HG03520 (cell line): ENCODE data around the gene MS4A1.
"Not testable (repeated sequence)": the region's sequence is repeated elsewhere in the genome, so short reads cannot be mapped to it uniquely, and the experiment has no call there.

Source experiments
- ATAC-seq: cut with Tn5 transposase; IDR thresholded peaks from one replicate; pipeline ENCODE4 v1.9.1; 2021; ENCODE audit warnings: mild to moderate bottlenecking, moderate library complexity; ENCODE audit not compliant: unreplicated experiment

MS4A1 gene

DNA sequence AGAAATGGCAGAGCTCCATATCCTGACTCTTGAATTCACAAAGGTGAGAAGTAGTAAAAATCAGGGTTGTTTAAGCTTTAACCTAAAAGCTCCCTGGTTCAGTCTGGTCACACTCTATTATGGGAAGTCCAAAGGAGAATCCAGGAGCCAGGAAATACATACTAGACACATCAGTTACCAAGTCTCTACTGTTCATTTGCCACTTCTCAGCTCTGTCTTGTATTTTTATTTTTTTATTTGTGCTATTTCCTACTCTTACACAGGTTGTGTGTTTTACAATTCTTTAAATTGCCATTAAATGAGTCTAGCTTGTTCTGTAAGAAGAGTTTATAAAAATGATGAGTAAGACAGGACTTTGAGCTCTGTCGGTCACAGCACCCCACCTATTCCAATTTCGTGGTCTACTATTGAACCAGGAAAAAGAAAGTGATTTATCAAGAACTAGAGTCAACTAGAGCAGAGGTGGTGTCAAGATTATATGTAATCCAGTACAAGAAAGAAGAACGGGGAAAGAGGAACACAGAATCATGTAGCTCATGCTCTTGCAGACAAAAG is 46.7 kb downstream of the MS4A1 start:
- no peak for ATAC-seq

DNA sequence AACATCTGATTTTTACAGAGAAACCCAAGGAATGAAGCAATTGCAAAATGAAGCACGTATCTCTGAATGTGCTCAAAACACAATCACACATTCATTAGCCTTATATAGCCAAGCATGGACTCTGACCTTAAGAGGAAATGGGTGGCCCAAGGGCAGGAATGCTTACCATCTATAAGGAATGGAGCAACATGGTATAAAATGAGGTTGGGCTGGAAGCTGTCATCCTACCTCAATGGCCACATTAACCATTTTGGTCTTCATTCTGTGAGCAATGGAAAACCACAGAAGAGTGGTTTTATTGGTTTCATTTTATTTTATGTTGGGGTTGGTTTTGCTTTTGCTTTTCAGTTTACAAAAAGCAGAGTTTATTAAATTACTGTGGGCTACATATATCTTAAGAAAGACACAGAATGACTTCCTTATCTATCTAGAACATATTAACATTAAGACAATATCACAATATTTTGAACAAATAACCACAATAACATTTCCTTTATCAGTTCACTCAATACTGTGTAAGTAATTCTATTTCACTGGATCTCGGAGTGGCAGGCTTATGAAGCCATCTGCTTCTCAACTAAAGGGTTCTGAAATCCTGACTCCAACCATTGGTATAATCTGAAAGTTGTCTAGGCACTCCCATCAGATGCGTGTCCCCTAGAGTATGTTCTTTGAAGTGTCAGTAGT is 48.7 kb downstream of the MS4A1 start:
- no peak for ATAC-seq

DNA sequence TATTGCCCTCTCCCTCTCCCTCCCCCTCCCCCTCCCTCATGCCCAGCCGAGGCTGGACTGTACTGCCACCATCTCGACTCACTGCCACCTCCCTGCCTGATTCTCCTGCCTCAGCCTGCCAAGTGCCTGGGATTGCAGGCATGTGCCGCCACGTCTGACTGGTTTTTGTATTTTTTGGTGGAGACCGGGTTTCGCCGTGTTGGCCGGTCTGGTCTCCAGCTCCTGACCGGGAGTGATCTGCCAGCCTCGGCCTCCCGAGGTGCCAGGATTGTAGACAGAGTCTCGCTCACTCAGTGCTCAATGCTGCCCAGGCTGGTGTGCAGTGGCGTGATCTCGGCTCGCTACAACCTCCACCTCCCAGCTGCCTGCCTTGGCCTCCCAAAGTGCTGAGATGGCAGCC is 54.0 kb downstream of the MS4A1 start:
- not testable (repeated sequence) for ATAC-seq

DNA sequence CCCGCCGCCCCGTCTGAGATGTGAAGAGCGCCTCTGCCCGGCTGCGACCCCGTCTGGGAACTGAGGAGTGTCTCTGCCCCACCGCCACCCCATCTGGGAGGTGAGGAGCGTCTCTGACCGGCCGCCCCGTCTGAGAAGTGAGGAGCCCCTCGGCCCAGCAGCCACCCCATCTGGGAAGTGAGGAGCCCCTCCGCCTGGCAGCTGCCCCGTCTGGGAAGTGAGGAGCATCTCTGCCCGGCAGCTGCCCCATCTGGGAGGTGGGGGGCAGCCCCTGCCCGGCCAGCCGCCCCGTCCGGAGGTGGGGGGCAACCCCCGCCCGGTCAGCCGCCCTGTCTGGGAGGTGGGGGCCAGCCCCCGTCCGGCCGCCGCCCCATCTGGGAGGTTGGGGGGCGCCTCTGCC is 54.6 kb downstream of the MS4A1 start:
- not testable (repeated sequence) for ATAC-seq

DNA sequence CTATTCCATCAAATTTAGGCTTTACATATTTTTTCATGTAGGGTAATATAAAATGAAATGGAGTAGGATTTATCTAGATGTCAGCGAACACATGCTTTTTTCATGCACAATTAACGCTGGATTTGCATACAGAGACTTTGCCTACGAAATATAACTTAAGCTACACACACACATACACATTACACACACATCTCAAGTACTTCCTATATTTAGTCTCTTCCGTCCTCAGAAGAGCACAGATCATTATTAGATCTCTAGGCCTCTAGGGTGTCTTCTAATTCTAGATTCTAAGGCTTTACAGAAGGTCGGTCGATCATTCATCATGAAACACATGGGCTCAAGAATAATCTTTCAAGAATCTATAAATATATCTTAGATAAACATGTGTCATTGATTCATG is 55.7 kb downstream of the MS4A1 start:
- no peak for ATAC-seq

DNA sequence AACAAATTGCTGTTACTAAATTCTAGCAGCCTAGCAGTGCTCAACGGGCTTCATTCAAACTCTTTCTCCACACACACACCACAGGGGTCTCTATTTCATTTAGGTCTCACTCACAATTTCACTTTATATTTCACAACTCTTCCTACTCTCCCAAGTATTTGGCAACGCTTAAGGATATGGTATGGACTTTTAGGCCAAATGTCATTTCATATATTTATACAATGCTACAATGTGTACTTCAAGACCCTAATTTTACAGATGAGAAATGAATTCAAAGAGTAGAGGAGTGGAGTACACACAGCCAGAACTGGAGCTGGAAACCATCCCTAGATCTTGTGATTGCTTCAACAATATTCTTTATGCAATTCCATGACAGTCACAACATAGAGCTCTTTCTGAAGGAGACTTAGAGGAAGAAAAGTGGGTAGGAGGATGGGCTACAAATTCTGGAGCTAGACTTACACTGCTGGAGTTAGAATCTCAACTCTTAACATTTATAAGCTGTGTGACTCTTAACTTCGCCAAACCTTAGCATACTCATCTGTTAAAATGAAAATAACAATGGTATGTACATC is 57.1 kb downstream of the MS4A1 start:
- ATAC-seq = no peak

DNA sequence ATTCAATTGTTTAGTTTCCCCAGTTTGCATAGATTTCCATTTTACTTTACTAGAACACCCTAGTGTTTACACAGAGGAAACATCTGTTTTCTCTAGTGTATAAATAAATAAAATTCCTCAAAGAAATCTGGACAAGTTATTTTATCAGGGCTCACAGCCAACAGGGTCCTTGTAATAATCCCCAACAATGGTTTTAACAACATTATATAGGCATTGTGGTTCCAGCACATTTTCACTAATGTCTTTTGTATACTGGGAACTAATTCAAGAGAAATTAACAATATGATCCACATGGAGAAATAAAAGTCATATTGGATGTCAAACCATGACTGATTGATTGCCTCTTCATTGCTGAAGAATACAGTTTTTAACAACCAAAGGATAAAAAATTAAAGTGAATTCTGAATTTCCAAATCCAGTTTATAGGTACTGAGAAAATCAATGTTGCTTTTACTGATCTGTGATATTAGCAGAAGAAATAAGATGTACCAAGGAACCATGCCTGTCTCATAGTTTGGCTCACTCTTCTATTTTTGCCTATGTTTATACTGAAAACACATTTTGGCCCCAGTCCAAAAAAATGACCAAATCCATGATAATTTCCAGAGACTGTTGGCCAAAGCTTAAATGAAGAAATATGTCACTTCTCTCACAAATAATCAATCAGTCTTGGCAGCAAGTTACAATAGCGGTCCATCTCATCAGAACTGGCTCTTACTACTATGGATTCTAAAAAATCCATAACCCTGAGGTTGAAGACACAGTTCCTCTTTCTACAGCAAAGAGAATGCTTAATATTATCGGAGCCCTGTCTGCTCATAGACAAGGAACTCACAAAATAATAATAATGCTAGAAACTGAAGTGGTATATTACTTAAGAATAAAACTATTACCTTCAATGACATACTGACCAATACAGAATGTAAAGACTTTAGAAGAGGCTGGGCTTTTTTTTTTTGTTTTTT is 58.1 kb downstream of the MS4A1 start:
- no peak for ATAC-seq

DNA sequence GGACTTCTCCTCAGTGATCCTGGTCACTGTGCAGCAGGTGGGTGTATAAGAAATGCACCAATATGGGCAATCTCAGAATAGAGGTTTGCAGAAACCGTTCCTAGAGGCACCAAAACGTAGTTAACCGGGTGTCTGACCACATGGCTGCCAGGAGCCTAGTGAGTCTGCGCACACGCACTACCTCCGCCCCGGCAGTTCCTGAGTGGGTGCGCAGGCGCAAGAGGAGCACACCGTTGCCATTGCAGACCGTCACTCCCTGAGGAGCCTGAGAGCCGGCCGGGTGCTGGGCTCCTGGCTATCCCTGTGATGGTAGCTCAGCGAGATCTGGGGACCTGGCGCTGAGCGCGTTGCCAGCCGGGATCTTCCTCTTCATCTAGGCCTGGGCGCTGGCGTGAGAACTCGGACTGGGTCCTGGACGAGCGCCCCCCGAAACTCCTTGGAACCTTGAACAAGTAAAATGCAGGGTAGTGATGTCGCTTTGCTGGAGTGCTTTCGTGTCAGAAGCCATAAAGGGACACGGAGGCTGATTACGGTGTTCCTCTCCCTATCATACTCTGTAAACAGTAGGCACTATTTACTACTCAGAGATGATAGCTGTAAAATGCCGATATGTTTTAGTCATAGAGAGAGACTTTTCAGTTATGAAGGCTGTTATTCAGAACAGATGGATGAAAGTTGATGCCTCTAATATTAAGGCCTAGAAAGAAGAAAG is 59.7 kb downstream of the MS4A1 start, which contains the start of gene MS4A13:
TSS of gene MS4A13 (plus strand) at position 249 of the 712 bp plus-strand sequence. CDS start 2,692 bp downstream, outside the sequence.
- no peak for ATAC-seq
